ENCODE data around the gene FLNA. TPM values are rescaled to one million over a fixed set of nuclear protein-coding genes. Genes with fewer than 3 reads are reported as not detected.
A peak's percentile ranks its signal among the peaks of the same experiment; 100 is the strongest.

FLNA gene
- total and polyA plus RNA-seq, 9 of the 15 experiments (the other 6 are each of a cell fraction or from before 2014, with no cell fraction given): 6.2 to 735 (median 135) TPM

- 0 out of 2 replicates have a peak, but pooled peaks have one; percentile 22 for TF ChIP-seq MITF (IDR thresholded peaks at IDR 0.05)
- TF ChIP-seq MTA2 (IDR thresholded peaks at IDR 0.05; ENCODE audit: low read depth): no peak
- no peak for TF ChIP-seq SNRNP70 (optimal IDR thresholded peaks at IDR 0.05; ENCODE audit: low read depth, low read length)
- TF ChIP-seq FOXA3 (CRISPR knock-in tag; conservative IDR thresholded peaks at IDR 0.05 in 1 of 2, IDR thresholded peaks at IDR 0.05 in 1 of 2): no peak
- no peak for TF ChIP-seq BCLAF1 (IDR thresholded peaks at IDR 0.05; ENCODE audit: borderline replicate concordance in 1 of 2, control insufficient read depth in 1 of 2, low read depth in 2 of 2, low read length in 1 of 2)
Measured at GRCh38 chrX:154411981-154412340, 37.5 kb upstream of the FLNA start (continued).
